Duodenal mucosa (tissue), 2 donors: ENCODE measurements around the gene NQO1.
A peak's percentile ranks its signal among the peaks of the same experiment; 100 is the strongest.

Experiments
- H3K27ac ChIP-seq: one replicate; pipeline ENCODE4 v1.7.0; 2013; ENCODE audit warnings: low read depth, low read length
- H3K27me3 ChIP-seq, 2 donors: one replicate each; pipeline ENCODE4 v1.7.0; 2013; ENCODE audit warnings: low read length in 2 of 2, control low read depth in 1 of 2; ENCODE audit not compliant: insufficient read depth in 2 of 2, control insufficient read depth in 1 of 2
- H3K36me3 ChIP-seq, 2 donors: one replicate each; pipeline ENCODE4 v1.7.0; 2013; ENCODE audit warnings: low read length in 2 of 2, control low read depth in 1 of 2; ENCODE audit not compliant: insufficient read depth in 2 of 2, control insufficient read depth in 1 of 2
- H3K4me1 ChIP-seq, 2 donors: one replicate each; pipeline ENCODE4 v1.7.0; 2013; ENCODE audit warnings: low read length in 2 of 2, control low read depth in 1 of 2; ENCODE audit not compliant: insufficient read depth in 2 of 2, control insufficient read depth in 1 of 2
- H3K4me3 ChIP-seq, 2 donors: one replicate each; pipeline ENCODE4 v1.7.0; 2013; ENCODE audit warnings: low read length in 2 of 2, low read depth in 1 of 2
- H3K9ac ChIP-seq, 2 donors: one replicate each; pipeline ENCODE4 v1.7.0; 2013; ENCODE audit warnings: low read length in 2 of 2, low read depth in 1 of 2
- H3K9me3 ChIP-seq, 2 donors: one replicate each; pipeline ENCODE4 v1.7.0; 2013; ENCODE audit warnings: low read length in 2 of 2, control low read depth in 1 of 2; ENCODE audit not compliant: control insufficient read depth in 1 of 2

The NQO1 gene

DNA sequence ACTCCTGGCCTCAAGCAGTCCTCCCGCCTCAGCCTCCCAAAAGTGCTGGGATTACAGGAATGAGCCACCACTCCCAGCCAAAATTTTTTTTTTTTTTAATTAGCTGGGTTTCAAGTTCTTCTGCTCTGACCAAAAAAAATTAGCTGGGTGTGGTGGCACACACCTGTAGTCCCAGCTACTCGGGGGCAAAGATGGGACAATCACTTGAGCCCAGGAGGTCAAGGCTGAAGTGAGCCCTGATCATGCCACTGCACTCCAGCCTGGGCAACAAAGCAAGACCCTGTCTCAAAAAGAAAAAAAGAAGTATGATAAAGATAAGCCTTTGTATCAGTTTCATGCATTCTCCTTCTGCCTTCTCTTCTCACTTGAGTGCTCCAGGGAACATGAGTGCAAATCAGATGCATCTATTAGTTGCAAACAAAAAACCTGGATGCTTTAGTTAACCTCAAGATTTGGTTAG, 1.9 kb downstream of the NQO1 start:
- no peaks in the 10 kb centered on the region for H3K36me3 ChIP-seq
- peak overlapping the region; percentile 29 to 31 for H3K4me3 ChIP-seq
- no peaks in the 10 kb centered on the region for H3K9me3 ChIP-seq
- no peaks in the 10 kb centered on the region for H3K27me3 ChIP-seq
- peak overlapping the region in 1 of 2 donors; percentile 28 for H3K9ac ChIP-seq
- H3K27ac ChIP-seq: peak overlapping the region; percentile 60
- peaks cover 25 to 27% of the 10 kb centered on the region in 2 donors for H3K4me1 ChIP-seq

DNA sequence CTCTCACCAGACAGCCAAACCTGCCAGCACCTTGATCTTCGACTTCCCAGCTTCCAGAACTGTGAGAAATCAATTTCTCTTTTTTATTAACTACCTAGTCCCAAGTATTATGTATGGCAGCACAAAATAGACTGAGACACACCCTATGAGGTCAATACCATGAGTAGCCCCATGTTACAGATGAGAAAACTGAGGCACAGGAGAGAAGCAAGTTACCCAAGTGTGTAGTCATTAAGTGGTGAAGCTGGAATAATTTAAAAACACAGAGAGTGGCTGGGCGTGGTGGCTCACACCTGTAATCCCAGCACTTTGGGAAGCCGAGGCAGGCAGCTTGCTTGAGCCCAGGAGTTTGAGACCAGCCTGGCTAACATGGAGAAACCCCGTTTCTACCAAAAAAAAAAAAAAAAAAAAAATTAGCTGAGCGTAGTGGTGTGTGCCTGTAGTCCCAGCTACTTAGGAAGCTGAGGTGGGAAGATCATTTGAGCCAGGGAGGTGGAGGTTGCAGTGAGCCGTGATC, 4.9 kb downstream of the NQO1 start:
- Histone ChIP-seq H3K27me3 (no peaks in the 10 kb centered on the region), H3K36me3 (peaks cover 13 to 15% of the 10 kb centered on the region in 2 donors), H3K9me3 (no peaks in the 10 kb centered on the region), H3K4me1 (peaks cover 18% of the 10 kb centered on the region in 2 donors), H3K27ac (no peak overlapping the region), H3K4me3 (no peak overlapping the region), H3K9ac (no peak overlapping the region)

DNA sequence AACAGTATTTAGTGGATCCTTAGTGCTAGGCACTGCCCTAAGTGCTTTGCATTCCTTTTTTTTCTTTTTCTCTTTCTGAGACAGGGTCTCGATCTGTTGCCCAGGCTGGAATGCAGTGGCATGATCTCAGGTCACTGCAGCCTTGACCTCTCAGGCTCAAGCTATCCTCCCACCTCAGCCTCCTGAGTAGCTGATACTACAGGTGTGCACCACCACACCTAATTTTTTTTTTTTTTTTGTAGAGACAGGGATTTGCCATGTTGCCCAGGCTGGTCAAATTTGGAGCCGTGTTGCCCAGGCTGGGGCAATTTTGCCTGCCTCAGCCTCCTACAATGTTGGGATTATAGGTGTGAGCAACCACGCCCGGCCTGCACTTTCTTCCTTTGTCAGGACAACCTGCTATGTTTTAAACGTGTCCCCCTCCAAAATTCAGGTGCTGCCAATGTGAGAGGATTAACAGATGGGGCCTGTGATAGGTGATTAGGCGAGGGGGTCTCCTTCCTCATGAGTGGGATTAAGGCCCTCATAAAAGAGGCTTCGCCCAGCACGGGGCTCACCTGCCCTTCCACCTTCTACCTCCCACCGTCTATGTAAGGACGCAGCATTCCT, 5.4 kb downstream of the NQO1 start:
- Histone ChIP-seq H3K27ac (no peak overlapping the region), H3K4me1 (peaks cover 16 to 18% of the 10 kb centered on the region in 2 donors), H3K9me3 (no peaks in the 10 kb centered on the region), H3K36me3 (peaks cover 13 to 15% of the 10 kb centered on the region in 2 donors), H3K4me3 (no peak overlapping the region), H3K27me3 (no peaks in the 10 kb centered on the region), H3K9ac (no peak overlapping the region)

DNA sequence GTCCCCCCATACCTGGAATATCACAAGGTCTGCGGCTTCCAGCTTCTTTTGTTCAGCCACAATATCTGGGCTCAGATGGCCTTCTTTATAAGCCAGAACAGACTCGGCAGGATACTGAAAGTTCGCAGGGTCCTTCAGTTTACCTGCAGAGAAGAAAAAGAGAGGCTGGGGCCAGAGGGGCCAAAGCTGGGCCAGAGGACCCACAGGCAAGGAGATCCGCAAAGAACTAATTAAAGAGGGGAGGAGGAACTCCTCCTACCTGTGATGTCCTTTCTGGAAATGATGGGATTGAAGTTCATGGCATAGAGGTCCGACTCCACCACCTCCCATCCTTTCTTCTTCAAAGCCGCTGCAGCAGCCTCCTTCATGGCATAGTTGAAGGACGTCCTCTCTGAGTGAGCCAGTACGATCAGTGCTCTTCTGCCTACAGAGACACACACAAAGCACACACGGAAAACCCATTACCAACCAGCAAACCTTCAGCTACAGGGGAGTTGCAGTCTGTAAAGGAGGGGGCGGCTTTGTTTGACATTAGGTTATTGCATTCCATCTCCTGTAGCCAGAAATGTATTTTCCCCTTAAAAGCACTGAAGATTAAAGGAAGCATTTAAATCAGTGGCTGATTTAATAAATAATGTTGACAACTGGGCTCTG, 8.1 kb downstream of the NQO1 start:
- no peak overlapping the region for H3K27ac ChIP-seq
- H3K4me3 ChIP-seq: no peak overlapping the region
- peaks cover 18 to 30% of the 10 kb centered on the region in 2 donors for H3K36me3 ChIP-seq

DNA sequence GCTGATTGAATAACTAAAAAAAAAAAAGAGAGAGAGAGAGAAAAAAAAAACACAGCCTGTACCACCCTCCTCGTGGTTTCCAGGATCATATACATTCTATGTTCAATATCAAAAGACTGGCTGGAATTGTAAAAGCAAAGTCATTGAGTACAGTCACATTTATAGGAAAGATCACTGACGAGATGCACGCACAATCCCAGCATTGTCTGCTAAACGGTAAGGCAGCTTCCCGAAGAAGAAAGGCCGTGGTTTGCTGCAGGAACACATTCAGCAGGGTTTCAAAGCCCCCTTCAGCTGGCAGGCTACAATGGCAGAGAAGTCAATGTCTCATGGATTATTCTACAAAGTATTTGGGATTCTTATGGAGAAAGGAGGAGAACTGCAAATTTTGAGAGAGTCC, 9.3 kb downstream of the NQO1 start:
- no peak overlapping the region for H3K4me3 ChIP-seq
- no peaks in the 10 kb centered on the region for H3K9me3 ChIP-seq
- H3K4me1 ChIP-seq: no peaks in the 10 kb centered on the region
- peaks cover 18 to 41% of the 10 kb centered on the region in 2 donors for H3K36me3 ChIP-seq
- H3K27me3 ChIP-seq: no peaks in the 10 kb centered on the region
- no peak overlapping the region for H3K9ac ChIP-seq
- H3K27ac ChIP-seq: no peak overlapping the region

More for the DNA sequence above, 8.1 kb downstream of the NQO1 start:
- no peaks in the 10 kb centered on the region for H3K9me3 ChIP-seq
- no peaks in the 10 kb centered on the region for H3K27me3 ChIP-seq
- peaks cover 5 to 6% of the 10 kb centered on the region in 2 donors for H3K4me1 ChIP-seq
- no peak overlapping the region for H3K9ac ChIP-seq

DNA sequence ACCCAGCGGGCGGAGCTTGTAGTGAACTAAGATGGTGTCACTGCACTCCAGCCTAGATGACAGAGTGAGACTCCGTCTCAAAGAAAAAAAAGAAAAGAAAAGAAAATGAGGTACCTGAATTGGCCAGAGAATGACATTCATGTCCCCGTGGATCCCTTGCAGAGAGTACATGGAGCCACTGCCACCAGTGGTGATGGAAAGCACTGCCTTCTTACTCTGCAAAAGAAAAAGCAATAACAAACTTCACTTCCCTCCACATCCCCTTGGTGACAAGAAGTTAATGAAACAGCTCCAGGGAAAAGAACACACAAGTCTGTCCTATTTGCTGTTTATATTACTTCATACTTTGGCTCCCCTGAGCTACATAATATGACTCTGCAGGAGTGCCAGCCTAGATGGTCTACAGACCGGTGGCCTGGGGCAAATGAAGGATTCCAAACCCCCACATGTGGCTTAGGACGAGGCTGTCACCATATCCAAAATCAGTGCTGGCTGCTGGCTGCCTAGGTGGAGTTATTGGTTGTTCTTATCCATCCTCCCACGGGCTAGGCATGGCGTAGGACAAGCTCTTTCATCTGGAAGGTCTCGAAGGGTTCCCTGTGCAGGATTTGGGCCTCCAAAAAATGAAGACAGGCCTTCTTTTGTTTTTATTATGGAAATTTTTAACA, 13.3 kb downstream of the NQO1 start:
- no peak overlapping the region for H3K9ac ChIP-seq
- peaks cover 0 to 8% of the 10 kb centered on the region in 2 donors for H3K4me1 ChIP-seq
- H3K4me3 ChIP-seq: no peak overlapping the region
- H3K27me3 ChIP-seq: no peaks in the 10 kb centered on the region
- H3K9me3 ChIP-seq: no peaks in the 10 kb centered on the region
- H3K27ac ChIP-seq: no peak overlapping the region
- peaks cover 15 to 42% of the 10 kb centered on the region in 2 donors for H3K36me3 ChIP-seq

DNA sequence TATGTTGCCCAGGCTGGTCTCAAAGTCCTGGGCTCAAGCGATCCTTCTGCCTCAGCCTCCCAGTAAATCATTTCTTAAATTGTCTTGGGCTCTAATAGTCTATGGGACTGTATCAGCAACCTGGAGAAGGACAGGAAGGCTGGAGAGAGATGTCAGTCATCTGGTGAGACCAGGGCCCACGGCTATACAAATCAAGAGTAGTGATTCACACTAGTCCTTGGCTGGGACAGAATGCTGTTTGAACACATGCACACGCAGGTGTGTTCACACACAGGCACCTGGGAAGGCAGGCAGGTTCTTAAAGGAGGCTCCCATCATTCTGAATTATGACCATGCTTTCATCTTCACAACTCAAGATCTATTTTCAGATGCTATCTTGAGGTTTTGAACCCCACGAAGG, 14.1 kb downstream of the NQO1 start:
- Histone ChIP-seq H3K27ac (no peak overlapping the region), H3K36me3 (peaks cover 9 to 43% of the 10 kb centered on the region in 2 donors), H3K4me1 (peaks cover 0 to 8% of the 10 kb centered on the region in 2 donors), H3K4me3 (no peak overlapping the region), H3K27me3 (no peaks in the 10 kb centered on the region), H3K9ac (no peak overlapping the region), H3K9me3 (no peaks in the 10 kb centered on the region)

DNA sequence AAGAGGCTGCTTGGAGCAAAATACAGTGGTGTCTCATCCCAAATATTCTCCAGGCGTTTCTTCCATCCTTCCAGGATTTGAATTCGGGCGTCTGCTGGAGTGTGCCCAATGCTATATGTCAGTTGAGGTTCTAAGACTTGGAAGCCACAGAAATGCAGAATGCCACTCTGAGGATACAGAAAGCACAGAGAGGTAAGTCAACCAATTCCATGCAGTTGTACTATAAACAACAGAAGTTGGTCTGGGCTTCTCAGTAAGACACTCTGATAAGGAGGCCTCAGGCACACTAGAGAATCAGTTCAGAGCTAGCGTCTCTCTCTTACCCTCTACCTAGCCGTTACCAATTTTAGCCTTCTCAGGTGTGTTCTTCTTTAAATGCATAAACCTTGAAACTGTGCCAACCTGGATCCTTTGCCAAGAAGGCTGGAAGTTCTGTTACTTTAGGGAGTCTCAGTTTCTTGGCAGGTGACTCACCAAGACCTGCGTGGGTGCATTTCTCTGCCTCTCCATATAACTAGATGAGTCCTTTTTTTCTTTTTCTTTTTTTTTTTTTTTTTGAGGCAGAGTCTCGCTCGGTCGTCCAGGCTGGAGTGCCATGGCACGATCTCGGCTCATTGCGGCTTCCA, 15.1 kb downstream of the NQO1 start:
- Histone ChIP-seq H3K36me3 (peaks cover 8 to 34% of the 10 kb centered on the region in 2 donors), H3K27ac (no peak overlapping the region), H3K9ac (no peak overlapping the region), H3K27me3 (no peaks in the 10 kb centered on the region), H3K4me1 (peaks cover 0 to 8% of the 10 kb centered on the region in 2 donors), H3K9me3 (no peaks in the 10 kb centered on the region), H3K4me3 (no peak overlapping the region)

DNA sequence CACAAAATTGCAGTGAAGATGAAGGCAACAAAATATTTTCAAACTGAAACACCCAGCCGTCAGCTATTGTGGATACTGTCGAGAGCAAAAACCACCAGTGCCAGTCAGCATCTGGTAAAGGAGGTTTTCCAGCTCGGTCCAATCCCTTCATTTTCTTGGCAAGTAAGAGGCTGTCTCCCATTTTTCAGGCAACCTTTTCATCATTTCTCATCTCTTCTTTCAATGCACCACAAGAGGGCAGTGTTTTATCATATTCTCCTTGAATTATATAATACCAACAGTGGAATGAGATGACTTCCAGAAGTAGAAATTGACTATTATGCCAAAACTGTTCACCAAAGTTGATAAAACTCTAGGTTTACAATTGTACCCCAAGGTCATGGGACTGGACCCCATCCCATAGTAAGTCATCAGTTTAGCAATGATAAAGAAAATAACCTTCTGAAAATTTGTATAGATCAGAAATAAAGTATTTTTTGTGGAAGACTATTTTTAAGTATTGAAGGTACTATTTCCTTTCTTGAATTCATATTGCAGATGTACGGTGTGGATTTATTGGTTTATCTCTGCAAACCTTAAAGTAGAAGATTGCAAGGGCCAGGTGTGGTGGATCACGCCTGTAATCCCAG, 16.8 kb downstream of the NQO1 start:
- Histone ChIP-seq H3K9ac (no peak overlapping the region), H3K4me3 (no peak overlapping the region), H3K27me3 (no peaks in the 10 kb centered on the region), H3K4me1 (peaks cover 0 to 8% of the 10 kb centered on the region in 2 donors), H3K9me3 (no peaks in the 10 kb centered on the region), H3K36me3 (peaks cover 2 to 23% of the 10 kb centered on the region in 2 donors), H3K27ac (no peak overlapping the region)
